ENCODE results near the gene GFPT1. TPM values are rescaled to one million over a fixed set of nuclear protein-coding genes. Genes with fewer than 3 reads are reported as not detected.

GFPT1 gene
- total RNA-seq, 3 donors from 2014 or later: 26.7 to 46.0 (median 45.2) TPM

DNA sequence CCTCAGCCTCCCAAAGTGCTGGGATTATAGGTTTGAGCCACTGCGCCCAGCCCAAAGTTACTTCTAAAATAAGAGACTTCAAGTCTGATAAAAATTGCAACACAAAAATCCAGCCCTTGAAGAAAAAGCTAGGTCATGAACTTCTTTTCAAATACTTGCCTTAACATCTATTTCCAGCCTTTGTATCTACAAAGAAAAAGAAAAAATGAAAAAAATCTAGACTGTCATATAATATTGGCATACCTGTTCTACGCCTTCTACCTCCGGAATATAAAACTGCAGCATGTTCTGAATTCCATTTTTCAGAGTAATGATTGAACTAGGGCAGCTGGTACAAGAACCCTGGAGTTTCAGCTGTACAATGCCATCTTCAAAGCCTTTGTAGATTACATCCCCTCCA, 13.1 kb upstream of the GFPT1 start:
- Histone ChIP-seq H3K36me3 (no peaks in the 10 kb centered on the region), H3K27ac (no peak overlapping the region), H3K9me3 (no peaks in the 10 kb centered on the region), H3K27me3 (no peaks in the 10 kb centered on the region), H3K4me3 (no peak overlapping the region), H3K4me1 (no peaks in the 10 kb centered on the region)
- intact Hi-C loops (cut with DNase I; ENCODE audit: low total_unique reads): no loop called here
- no peak for DNase-seq (ENCODE audit: low spot score in 2 of 2)
- TF ChIP-seq POLR2A (IDR thresholded peaks at IDR 0.05) (no peak), POLR2AphosphoS5 (IDR thresholded peaks at IDR 0.05) (no peak)
- TF ChIP-seq, protein P1, sequence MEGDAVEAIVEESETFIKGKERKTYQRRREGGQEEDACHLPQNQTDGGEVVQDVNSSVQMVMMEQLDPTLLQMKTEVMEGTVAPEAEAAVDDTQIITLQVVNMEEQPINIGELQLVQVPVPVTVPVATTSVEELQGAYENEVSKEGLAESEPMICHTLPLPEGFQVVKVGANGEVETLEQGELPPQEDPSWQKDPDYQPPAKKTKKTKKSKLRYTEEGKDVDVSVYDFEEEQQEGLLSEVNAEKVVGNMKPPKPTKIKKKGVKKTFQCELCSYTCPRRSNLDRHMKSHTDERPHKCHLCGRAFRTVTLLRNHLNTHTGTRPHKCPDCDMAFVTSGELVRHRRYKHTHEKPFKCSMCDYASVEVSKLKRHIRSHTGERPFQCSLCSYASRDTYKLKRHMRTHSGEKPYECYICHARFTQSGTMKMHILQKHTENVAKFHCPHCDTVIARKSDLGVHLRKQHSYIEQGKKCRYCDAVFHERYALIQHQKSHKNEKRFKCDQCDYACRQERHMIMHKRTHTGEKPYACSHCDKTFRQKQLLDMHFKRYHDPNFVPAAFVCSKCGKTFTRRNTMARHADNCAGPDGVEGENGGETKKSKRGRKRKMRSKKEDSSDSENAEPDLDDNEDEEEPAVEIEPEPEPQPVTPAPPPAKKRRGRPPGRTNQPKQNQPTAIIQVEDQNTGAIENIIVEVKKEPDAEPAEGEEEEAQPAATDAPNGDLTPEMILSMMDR (IDR thresholded peaks at IDR 0.05): no peak

DNA sequence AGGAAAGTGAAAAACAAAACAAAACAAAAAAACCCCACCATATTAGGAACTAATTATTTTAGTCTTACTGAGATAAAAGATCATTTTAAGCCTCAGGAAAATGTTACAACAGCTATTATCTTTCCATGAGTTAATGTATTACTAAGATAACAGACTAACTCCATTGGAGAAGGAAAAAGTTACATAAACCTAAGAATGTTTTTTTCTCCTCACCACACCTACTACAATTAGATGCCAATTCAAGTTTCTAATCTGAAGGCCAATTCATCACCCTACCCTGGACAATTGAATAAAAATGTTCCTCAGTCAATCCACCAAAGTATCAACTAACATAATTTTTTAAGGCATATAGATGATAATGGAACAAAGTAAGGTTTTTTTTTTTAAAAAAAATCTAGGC, 10.2 kb upstream of the GFPT1 start:
- intact Hi-C loops (cut with DNase I; ENCODE audit: low total_unique reads): no loop called here
- TF ChIP-seq POLR2A (IDR thresholded peaks at IDR 0.05) (no peak), POLR2AphosphoS5 (IDR thresholded peaks at IDR 0.05) (no peak)
- TF ChIP-seq, protein P1 (IDR thresholded peaks at IDR 0.05): no peak
- Histone ChIP-seq H3K9me3 (no peaks in the 10 kb centered on the region), H3K27me3 (no peaks in the 10 kb centered on the region), H3K27ac (no peak overlapping the region), H3K4me3 (no peak overlapping the region), H3K4me1 (no peaks in the 10 kb centered on the region), H3K36me3 (no peaks in the 10 kb centered on the region)
- no peak for DNase-seq (ENCODE audit: low spot score in 2 of 2)

DNA sequence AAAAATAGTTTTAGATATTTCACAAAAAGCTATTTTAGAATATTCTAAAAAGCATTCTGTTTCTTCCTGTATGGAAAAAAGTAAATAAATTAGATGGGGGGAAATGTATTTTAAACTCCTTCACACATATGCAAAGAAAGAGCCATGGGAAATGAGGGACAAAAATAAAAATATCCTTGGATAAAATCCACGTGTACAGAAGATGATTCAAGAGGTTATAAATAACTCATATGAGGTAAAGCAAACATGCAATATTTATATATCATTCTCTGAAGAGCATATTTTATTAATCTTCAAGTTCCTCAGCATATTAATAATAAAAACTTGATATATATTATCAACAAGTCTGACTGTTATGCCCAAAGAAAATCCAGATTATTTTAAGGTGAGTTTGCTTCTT, 8.8 kb upstream of the GFPT1 start:
- no peak overlapping the region for H3K27ac ChIP-seq
- intact Hi-C loops (cut with DNase I; ENCODE audit: low total_unique reads): no loop called here
- no peaks in the 10 kb centered on the region for H3K36me3 ChIP-seq
- no peaks in the 10 kb centered on the region for H3K4me1 ChIP-seq
- no peak overlapping the region for H3K4me3 ChIP-seq
- no peaks in the 10 kb centered on the region for H3K9me3 ChIP-seq
- TF ChIP-seq POLR2A (IDR thresholded peaks at IDR 0.05): no peak
- TF ChIP-seq, protein P1 (IDR thresholded peaks at IDR 0.05): no peak
- no peak for TF ChIP-seq POLR2AphosphoS5 (IDR thresholded peaks at IDR 0.05)
- no peak for DNase-seq (ENCODE audit: low spot score in 2 of 2)
- no peaks in the 10 kb centered on the region for H3K27me3 ChIP-seq

DNA sequence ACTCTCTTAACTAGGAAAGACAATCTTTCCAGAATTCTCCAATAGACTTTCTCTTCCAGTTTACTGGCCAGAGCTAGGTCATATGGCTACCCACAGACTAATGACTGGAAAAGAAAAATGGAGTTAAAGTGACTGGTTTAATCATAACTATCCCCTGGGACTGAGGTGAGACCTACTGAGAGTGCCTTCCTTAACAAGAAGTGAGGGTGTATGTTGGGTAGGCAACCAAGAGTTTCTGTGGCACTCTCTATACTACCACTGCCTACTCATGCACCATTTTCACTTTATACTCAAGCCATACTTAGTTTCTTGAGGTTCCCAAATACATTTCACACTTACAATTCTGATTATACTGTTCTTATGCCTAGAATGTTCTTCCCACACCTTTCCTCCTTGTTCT, 6.9 kb upstream of the GFPT1 start:
- TF ChIP-seq POLR2AphosphoS5 (IDR thresholded peaks at IDR 0.05) (no peak), POLR2A (IDR thresholded peaks at IDR 0.05) (no peak)
- TF ChIP-seq, protein P1 (IDR thresholded peaks at IDR 0.05): no peak
- no peaks in the 10 kb centered on the region for H3K9me3 ChIP-seq
- no peak overlapping the region for H3K4me3 ChIP-seq
- H3K27ac ChIP-seq: no peak overlapping the region
- H3K27me3 ChIP-seq: no peaks in the 10 kb centered on the region
- intact Hi-C loops (cut with DNase I; ENCODE audit: low total_unique reads): no loop called here
- no peaks in the 10 kb centered on the region for H3K36me3 ChIP-seq
- no peak for DNase-seq (ENCODE audit: low spot score in 2 of 2)
- H3K4me1 ChIP-seq: no peaks in the 10 kb centered on the region

DNA sequence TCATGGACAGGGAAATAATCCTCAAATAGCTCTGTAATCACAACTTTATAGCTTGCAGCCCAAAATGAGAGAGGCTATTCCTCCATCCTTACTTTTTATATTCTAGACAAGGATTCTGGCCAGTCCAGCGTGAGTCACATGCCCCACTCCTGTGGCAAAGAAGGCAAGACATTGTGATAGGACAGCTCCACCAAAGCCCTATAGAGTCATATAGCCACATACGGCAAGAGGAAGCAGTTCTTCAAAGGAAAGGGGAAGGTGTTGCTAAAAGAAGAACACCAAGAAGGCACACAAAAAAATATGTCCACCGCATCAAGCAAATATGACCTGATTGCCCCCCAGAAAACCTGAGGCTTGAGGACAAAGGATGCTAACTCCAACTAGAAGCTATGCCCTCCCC, 3.4 kb upstream of the GFPT1 start:
- no peak overlapping the region for H3K4me3 ChIP-seq
- DNase-seq (ENCODE audit: low spot score in 2 of 2): no peak
- TF ChIP-seq POLR2AphosphoS5 (IDR thresholded peaks at IDR 0.05): no peak
- no peak for TF ChIP-seq POLR2A (IDR thresholded peaks at IDR 0.05)
- TF ChIP-seq, protein P1 (IDR thresholded peaks at IDR 0.05): no peak
- no peak overlapping the region for H3K27ac ChIP-seq
- H3K27me3 ChIP-seq: no peaks in the 10 kb centered on the region
- no peaks in the 10 kb centered on the region for H3K9me3 ChIP-seq
- intact Hi-C loops (cut with DNase I; ENCODE audit: low total_unique reads): no loop called here
- no peaks in the 10 kb centered on the region for H3K4me1 ChIP-seq
- H3K36me3 ChIP-seq: no peaks in the 10 kb centered on the region
